ENCODE results near the gene ATP8B2.

ATP8B2 gene

DNA sequence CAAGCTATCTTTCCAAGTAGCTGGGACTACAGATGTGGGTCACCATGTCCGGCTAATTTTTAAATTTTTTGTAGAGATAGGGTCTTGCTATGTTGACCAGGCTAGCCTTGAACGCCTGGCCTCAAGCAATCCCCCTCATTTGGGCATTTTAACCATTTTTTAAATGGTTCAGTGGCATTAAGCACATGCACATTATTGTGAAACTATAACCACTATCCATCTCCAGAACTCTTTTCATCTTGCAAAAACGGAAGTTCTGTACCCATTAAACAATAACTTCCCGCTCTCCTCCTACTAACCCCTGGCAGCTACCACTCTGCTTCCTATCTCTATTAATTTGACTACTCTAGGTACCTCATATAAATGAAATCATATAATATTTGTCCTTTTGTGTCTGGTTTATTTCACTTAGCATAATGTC, 75.1 kb downstream of the ATP8B2 start:
- FAIRE-seq, result no peak

All from G401.6 (cell line).